Measurements from ENCODE around the gene C3. TPM values are rescaled to one million over a fixed set of nuclear protein-coding genes. Genes with fewer than 3 reads are reported as not detected.
"Not testable (repeated sequence)": the region's sequence is repeated elsewhere in the genome, so short reads cannot be mapped to it uniquely, and the experiment has no call there.

The C3 gene
- total RNA-seq, 6 experiments from 2014 or later = 0.82 to 1.5 (median 1.2) TPM

DNA sequence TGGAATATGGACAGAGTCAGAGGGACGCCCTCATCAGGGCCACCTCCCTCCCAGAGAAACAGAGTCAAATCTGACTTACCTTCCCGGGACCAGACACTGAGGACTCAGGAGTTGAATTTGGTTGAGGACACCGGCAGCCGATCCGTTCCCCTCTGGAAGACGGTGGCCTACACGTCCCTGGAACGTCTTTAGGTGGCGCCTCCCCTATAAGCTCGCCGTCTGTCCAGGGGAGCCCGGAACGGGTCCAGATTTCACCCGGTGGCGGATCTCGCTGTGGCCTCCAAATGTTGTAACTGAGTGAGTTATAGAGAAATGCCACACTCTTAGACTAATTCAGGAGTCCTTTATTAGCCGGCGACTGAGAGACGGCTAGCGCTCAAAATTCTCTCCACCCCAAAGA lies 59.5 kb downstream of the C3 start:
- no peaks in the 10 kb centered on the region for H3K36me3 Mint-ChIP-seq (ENCODE audit: low read depth)
- no peak overlapping the region for H3K4me3 Mint-ChIP-seq
- no peak for DNase-seq
- H3K4me1 Mint-ChIP-seq (ENCODE audit: low read depth) = no peaks in the 10 kb centered on the region
- peaks cover 47% of the 10 kb centered on the region for H3K27me3 Mint-ChIP-seq (ENCODE audit: insufficient read depth)
- H3K27ac Mint-ChIP-seq = no peak overlapping the region
- TF ChIP-seq, protein P1, sequence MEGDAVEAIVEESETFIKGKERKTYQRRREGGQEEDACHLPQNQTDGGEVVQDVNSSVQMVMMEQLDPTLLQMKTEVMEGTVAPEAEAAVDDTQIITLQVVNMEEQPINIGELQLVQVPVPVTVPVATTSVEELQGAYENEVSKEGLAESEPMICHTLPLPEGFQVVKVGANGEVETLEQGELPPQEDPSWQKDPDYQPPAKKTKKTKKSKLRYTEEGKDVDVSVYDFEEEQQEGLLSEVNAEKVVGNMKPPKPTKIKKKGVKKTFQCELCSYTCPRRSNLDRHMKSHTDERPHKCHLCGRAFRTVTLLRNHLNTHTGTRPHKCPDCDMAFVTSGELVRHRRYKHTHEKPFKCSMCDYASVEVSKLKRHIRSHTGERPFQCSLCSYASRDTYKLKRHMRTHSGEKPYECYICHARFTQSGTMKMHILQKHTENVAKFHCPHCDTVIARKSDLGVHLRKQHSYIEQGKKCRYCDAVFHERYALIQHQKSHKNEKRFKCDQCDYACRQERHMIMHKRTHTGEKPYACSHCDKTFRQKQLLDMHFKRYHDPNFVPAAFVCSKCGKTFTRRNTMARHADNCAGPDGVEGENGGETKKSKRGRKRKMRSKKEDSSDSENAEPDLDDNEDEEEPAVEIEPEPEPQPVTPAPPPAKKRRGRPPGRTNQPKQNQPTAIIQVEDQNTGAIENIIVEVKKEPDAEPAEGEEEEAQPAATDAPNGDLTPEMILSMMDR (IDR thresholded peaks at IDR 0.05) = no peak
- H3K9me3 Mint-ChIP-seq = no peaks in the 10 kb centered on the region

DNA sequence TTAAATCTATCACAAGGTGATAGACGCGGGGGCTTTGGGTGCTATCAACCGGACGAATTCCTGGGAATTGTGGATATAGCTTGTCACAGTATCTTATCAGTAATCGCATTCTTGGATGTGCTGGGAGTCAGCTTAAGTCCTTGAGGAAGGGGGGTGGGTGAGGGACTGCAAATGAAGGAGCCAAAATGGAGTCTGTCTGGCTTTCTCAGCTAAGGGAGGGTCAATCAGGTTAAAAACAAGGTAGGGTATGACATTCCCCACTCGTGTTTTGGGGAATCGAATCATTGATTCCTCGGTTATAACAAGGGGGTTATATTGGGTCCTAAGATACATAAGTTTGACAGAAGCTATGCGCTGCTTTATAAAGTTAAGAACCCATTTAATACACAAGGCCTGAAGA lies 64.1 kb downstream of the C3 start:
- not testable (repeated sequence) for H3K9me3 Mint-ChIP-seq; H3K36me3 Mint-ChIP-seq (ENCODE audit: low read depth); H3K27ac Mint-ChIP-seq; H3K4me1 Mint-ChIP-seq (ENCODE audit: low read depth); H3K4me3 Mint-ChIP-seq; DNase-seq
- H3K27me3 Mint-ChIP-seq (ENCODE audit: insufficient read depth) = peaks cover 46% of the 10 kb centered on the region

DNA sequence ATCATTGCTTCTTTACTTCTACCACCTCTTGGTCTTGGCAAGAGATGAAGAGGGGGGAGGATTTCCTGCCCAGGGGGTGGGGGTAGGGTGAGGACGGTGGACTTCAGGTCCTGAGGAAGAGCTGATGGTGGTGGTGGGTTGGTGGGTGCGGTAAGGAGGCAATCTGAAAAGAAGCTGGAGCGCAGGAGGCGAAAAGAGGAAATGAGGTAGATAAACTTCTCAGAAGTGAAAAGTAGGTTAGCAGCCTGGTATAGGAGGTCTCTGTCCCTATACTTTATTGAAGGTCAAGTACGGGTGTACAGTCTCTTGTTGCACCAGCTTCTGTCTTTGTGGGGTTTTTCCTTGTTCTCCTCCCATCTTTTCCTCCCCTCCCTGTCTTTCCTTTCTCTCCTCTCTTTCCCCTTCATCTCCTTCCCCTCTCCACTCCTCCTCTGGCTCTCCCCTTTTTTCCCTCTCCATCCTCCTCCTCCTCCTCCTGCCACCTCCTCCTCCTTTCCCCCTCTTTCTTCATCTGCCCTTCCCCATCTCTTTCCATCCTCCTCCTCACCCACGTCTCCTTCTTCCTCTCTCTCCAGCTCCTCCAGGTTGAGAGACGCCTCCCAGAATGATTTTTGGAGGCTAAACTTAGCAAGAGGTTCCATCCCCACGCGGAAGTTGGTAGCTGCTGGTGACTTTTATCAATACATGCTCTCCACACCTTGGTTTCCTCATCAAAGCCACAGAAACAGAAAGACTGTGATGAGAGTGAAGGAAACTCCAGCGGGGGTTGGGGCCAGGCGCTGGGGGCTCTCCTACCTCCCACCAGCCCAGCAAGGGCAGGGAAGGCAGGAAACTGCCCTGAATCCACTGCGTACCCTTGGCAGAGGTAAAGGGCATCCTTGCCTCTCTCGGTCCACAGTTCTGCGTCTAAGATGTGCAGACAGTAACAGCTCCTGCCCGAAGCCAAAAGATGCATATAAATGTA lies 65.8 kb downstream of the C3 start:
- peaks cover 33% of the 10 kb centered on the region for H3K27me3 Mint-ChIP-seq (ENCODE audit: insufficient read depth)
- no peak overlapping the region for H3K27ac Mint-ChIP-seq
- no peaks in the 10 kb centered on the region for H3K4me1 Mint-ChIP-seq (ENCODE audit: low read depth)
- DNase-seq = no peak
- no peaks in the 10 kb centered on the region for H3K9me3 Mint-ChIP-seq
- H3K4me3 Mint-ChIP-seq = no peak overlapping the region
- TF ChIP-seq, protein P1 (IDR thresholded peaks at IDR 0.05) = no peak
- H3K36me3 Mint-ChIP-seq (ENCODE audit: low read depth) = no peaks in the 10 kb centered on the region

DNA sequence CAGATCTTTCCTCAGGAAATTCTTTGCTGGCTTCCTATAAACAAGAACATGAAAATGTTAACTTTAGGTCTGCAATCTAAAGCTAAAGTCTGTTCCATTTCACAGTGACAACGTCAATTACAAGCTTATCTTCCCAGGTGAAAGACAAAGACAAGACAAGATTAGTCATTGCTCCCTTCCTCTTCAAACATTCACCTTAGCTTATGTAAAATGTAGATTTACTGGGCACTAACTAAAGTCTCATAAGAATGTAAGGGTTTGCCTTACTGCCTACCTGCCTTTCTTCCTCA lies 67.7 kb downstream of the C3 start:
- Mint-ChIP-seq H3K27ac (no peak overlapping the region), H3K36me3 (ENCODE audit: low read depth) (no peaks in the 10 kb centered on the region), H3K4me1 (ENCODE audit: low read depth) (no peaks in the 10 kb centered on the region), H3K4me3 (no peak overlapping the region), H3K27me3 (ENCODE audit: insufficient read depth) (peaks cover 21% of the 10 kb centered on the region), H3K9me3 (no peaks in the 10 kb centered on the region)
- TF ChIP-seq, protein P1 (IDR thresholded peaks at IDR 0.05) = no peak
- no peak for DNase-seq

DNA sequence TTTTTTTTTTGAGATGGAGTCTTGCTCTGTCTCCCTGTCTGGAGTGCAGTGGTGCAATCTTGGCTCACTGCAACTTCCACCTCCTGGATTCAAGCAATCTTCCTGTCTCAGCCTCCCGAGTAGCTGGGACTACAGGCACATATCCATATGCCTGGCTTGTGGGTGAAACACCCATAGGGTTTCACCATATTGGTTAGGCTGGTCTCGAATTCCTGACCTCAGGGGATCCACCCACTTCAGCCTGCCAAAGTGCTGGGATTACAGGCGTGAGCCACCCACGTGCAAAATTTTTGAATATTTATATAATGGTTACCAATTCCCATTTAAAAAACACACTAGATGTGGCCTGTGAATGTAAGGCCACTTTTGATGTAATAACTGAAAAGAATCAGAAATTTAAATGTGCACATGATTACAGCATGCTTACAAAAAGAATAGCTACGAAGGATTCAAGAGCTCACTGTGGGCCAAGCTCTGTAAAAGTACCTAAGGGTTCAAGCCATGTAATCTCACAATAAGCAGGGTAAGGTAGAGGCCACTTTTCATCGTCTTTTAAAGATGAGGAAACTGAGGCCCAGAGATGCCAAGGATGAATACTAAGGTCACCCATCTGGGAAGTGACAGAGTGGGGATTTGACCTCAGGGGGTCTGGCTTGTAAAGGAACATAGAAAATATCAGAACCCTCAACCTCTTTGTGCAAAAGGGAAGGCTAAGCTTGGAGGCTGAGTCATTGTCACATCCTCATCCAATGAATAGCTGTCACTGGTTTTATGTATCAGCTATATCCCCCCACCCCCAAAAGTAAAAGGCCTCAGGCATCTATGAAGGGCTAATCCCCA lies 68.3 kb downstream of the C3 start:
- H3K4me1 Mint-ChIP-seq (ENCODE audit: low read depth) = no peaks in the 10 kb centered on the region
- TF ChIP-seq, protein P1 (IDR thresholded peaks at IDR 0.05) = no peak
- H3K27me3 Mint-ChIP-seq (ENCODE audit: insufficient read depth) = peaks cover 15% of the 10 kb centered on the region
- H3K27ac Mint-ChIP-seq = no peak overlapping the region
- H3K9me3 Mint-ChIP-seq = no peaks in the 10 kb centered on the region; the same call in 1 of the 2 replicates
- H3K4me3 Mint-ChIP-seq = no peak overlapping the region
- DNase-seq = no peak
- H3K36me3 Mint-ChIP-seq (ENCODE audit: low read depth) = no peaks in the 10 kb centered on the region

DNA sequence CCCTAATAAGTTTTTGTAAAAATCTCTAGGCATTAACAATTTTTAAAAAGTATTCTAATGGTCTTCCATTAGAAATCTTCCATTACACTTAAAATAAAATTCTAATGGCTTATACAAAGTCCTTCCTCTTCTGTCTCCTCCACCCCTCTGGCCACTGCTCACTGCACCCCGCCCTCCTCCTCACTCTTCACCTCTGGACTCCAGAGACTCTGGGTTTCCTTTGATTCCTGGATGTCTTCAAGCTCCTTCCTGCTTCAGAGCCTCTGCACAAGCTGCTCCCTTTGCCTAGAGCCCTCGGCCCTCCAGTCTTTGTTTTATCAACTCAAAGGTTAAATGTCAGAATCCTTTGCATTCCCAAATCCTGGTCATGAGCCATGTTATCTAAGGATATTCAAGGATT lies 71.3 kb downstream of the C3 start:
- Mint-ChIP-seq H3K27ac (no peak overlapping the region), H3K27me3 (ENCODE audit: insufficient read depth) (peaks cover 5% of the 10 kb centered on the region; the same call in 1 of the 2 replicates), H3K9me3 (no peaks in the 10 kb centered on the region; the same call in 1 of the 2 replicates), H3K4me1 (ENCODE audit: low read depth) (no peaks in the 10 kb centered on the region), H3K4me3 (no peak overlapping the region), H3K36me3 (ENCODE audit: low read depth) (no peaks in the 10 kb centered on the region)
- no peak for DNase-seq
- TF ChIP-seq, protein P1 (IDR thresholded peaks at IDR 0.05) = no peak

Measured in HFFc6 (cell line).